A549 (cell line): ENCODE results near the gene NIN. TPM values are rescaled to one million over a fixed set of nuclear protein-coding genes. Genes with fewer than 3 reads are reported as not detected.

Experiments
- ATAC-seq, 2 experiments: fragments of 200-7000 bp in 1 of 2; fragments of >200 bp in 1 of 2; cut with Nextera tagmentation in 1 of 2; cut with Tn5 transposase in 1 of 2; 3 replicates each; pipeline versions ENCODE4 v1.8.0 to v1.9.1; 2018 to 2020; ENCODE audit warnings: mild to moderate bottlenecking in 1 of 2, moderate library complexity in 1 of 2
- CTCF ChIA-PET: fragments of 300-600 bp; sonication (Branson Sonifier 250); formaldehyde crosslinking; extraction: SDS; loops from one replicate; lab custom pipeline; 2021; ENCODE audit warnings: antibody characterized with exemption, inconsistent platforms; lab: Yijun Ruan, JAX
- POLR2A ChIA-PET: fragments of 350-600 bp; formaldehyde crosslinking; extraction: SDS; loops from one replicate; lab custom pipeline; 2021; ENCODE audit warnings: antibody characterized with exemption, inconsistent platforms; lab: Yijun Ruan, JAX
- DNase-seq, 2 experiments: peaks; one replicate each; pipeline versions ENCODE4 v3.0.0 to v3.0.0-alpha.2; 2011 to 2016; ENCODE audit warnings: low read depth in 1 of 2, low spot score in 1 of 2
- FAIRE-seq: peaks from 2 replicates; lab custom pipeline; 2011; peaks lifted over from hg19 to GRCh38; lab: Jason Lieb, UNC
- H3K27ac ChIP-seq, 2 experiments: fragments of >200 bp; sonication (Bioruptor Twin); formaldehyde crosslinking; 3 replicates each; pipeline ENCODE4 v1.5.1; 2016 to 2017
- H3K4me1 ChIP-seq: fragments of >200 bp; sonication (Bioruptor Twin); formaldehyde crosslinking; 3 replicates; pipeline ENCODE4 v1.6.1; 2016
- H3K4me2 ChIP-seq: fragments of >200 bp; sonication (Bioruptor Twin); formaldehyde crosslinking; 3 replicates; pipeline ENCODE4 v1.6.1; 2016
- H3K4me3 ChIP-seq: fragments of >200 bp; sonication (Bioruptor Twin); formaldehyde crosslinking; 3 replicates; pipeline ENCODE4 v1.5.1; 2016
- H3K9me3 ChIP-seq: fragments of >200 bp; sonication (Bioruptor Twin); formaldehyde crosslinking; 3 replicates; pipeline ENCODE4 v1.6.1; 2016
- ATOH8 ChIP-seq: fragments of 250-450 bp; sonication (Bioruptor Pico); IDR thresholded peaks from 2 replicates; pipeline ENCODE4 v1.5.0; 2020; ENCODE audit warnings: low read depth, mild to moderate bottlenecking, moderate library complexity
- BHLHE40 ChIP-seq: IDR thresholded peaks from 2 replicates; pipeline ENCODE4 v1.6.1; 2012; ENCODE audit warnings: low read depth, low read length, inconsistent platforms
- CEBPB ChIP-seq, 2 experiments: fragments of >200 bp in 1 of 2; sonication (Bioruptor Twin) in 1 of 2; formaldehyde crosslinking in 1 of 2; IDR thresholded peaks; 2 replicates each; pipeline ENCODE4 v1.6.1; 2012 to 2016
- CTCF ChIP-seq: fragments of >200 bp; sonication (Bioruptor Twin); formaldehyde crosslinking; IDR thresholded peaks from 3 replicates; pipeline ENCODE4 v1.5.1; 2016
- EHF ChIP-seq: fragments of 250-450 bp; sonication (Bioruptor Pico); IDR thresholded peaks from 2 replicates; pipeline ENCODE4 v1.5.0; 2020; ENCODE audit warnings: mild to moderate bottlenecking
- ELK1 ChIP-seq: fragments of 150-350 bp; IDR thresholded peaks from 2 replicates; pipeline ENCODE4 v1.6.1; 2014; ENCODE audit warnings: low read depth, mild to moderate bottlenecking, low read length
- EP300 ChIP-seq, 2 experiments: fragments of >200 bp; sonication (Bioruptor Twin); formaldehyde crosslinking; IDR thresholded peaks; 2 replicates in 1 of 2; 3 replicates in 1 of 2; pipeline ENCODE4 v1.6.1; 2016 to 2017
- ESRRA ChIP-seq: fragments of 150-350 bp; IDR thresholded peaks from 2 replicates; pipeline ENCODE4 v1.6.1; 2014; ENCODE audit warnings: mild to moderate bottlenecking, low read length, borderline replicate concordance
- FOSB ChIP-seq: fragments of 250-450 bp; sonication (Bioruptor Pico); IDR thresholded peaks from 2 replicates; pipeline ENCODE4 v1.5.0; 2020; ENCODE audit warnings: mild to moderate bottlenecking, moderate library complexity
- FOSL2 ChIP-seq, 2 experiments: fragments of 450-650 bp in 1 of 2; fragments of >200 bp in 1 of 2; sonication (Bioruptor Twin) in 1 of 2; formaldehyde crosslinking; IDR thresholded peaks; 2 replicates each; pipeline versions ENCODE4 v1.5.0 to v1.6.1; 2016 to 2020; ENCODE audit warnings: mild to moderate bottlenecking in 1 of 2, moderate library complexity in 1 of 2
- GATA3 ChIP-seq: IDR thresholded peaks from 2 replicates; pipeline ENCODE4 v1.6.1; 2012; ENCODE audit warnings: borderline replicate concordance
- HMGXB4 ChIP-seq: fragments of 250-450 bp; sonication (Bioruptor Pico); IDR thresholded peaks from 2 replicates; pipeline ENCODE4 v1.5.0; 2021; ENCODE audit warnings: mild to moderate bottlenecking, moderate library complexity, borderline replicate concordance
- HOXB13 ChIP-seq: fragments of 250-450 bp; sonication (Bioruptor Pico); IDR thresholded peaks from 2 replicates; pipeline ENCODE4 v1.5.0; 2020; ENCODE audit warnings: low read depth, mild to moderate bottlenecking, moderate library complexity
- HOXB5 ChIP-seq: fragments of 250-450 bp; sonication (Bioruptor Pico); IDR thresholded peaks from 2 replicates; pipeline ENCODE4 v1.5.0; 2020; ENCODE audit warnings: mild to moderate bottlenecking, moderate library complexity
- KDM5A ChIP-seq: fragments of 200-600 bp; sonication (generic); IDR thresholded peaks from 2 replicates; pipeline ENCODE4 v1.6.1; 2016; ENCODE audit warnings: antibody characterized with exemption, mild to moderate bottlenecking
- MYC ChIP-seq: IDR thresholded peaks from 2 replicates; pipeline ENCODE4 v1.6.1; 2012; ENCODE audit warnings: mild to moderate bottlenecking, inconsistent platforms, low read length, improper control_type of control experiment, borderline replicate concordance
- RAD21 ChIP-seq, 2 experiments: fragments of >200 bp in 1 of 2; sonication (Bioruptor Twin) in 1 of 2; formaldehyde crosslinking in 1 of 2; IDR thresholded peaks in 1 of 2; conservative IDR thresholded peaks in 1 of 2; 2 replicates in 1 of 2; 3 replicates in 1 of 2; pipeline ENCODE4 v1.6.1; 2012 to 2018; ENCODE audit warnings: inconsistent platforms in 1 of 2
- REST ChIP-seq: fragments of 200-600 bp; sonication (generic); IDR thresholded peaks from 2 replicates; pipeline ENCODE4 v1.6.1; 2016; ENCODE audit warnings: antibody characterized with exemption, mild to moderate bottlenecking, moderate library complexity
- RNF2 ChIP-seq: fragments of 200-600 bp; sonication (generic); IDR thresholded peaks from 2 replicates; pipeline ENCODE4 v1.6.1; 2016; ENCODE audit warnings: low read depth, mild to moderate bottlenecking, antibody characterized with exemption, moderate library complexity, borderline replicate concordance
- SREBF2 ChIP-seq: fragments of 450-650 bp; IDR thresholded peaks from 2 replicates; pipeline ENCODE4 v1.6.1; 2014; ENCODE audit warnings: mild to moderate bottlenecking, moderate library complexity
- TP53 ChIP-seq: fragments of 250-450 bp; sonication (Bioruptor Pico); IDR thresholded peaks from 2 replicates; pipeline ENCODE4 v1.5.0; 2021; ENCODE audit warnings: mild to moderate bottlenecking, moderate library complexity
- USF2 ChIP-seq: fragments of 450-650 bp; IDR thresholded peaks from 2 replicates; pipeline ENCODE4 v1.6.1; 2014; ENCODE audit warnings: antibody characterized with exemption
- ZNF302 ChIP-seq: fragments of 250-450 bp; sonication (Bioruptor Pico); IDR thresholded peaks from 2 replicates; pipeline ENCODE4 v1.9.0; 2021; ENCODE audit warnings: inconsistent platforms, mild to moderate bottlenecking, moderate library complexity
- WGBS: methylation state at CpG from one replicate; pipeline ENCODE4 v1.1.6; 2017; ENCODE audit errors: missing lambda C conversion rate; 5-methylcytosine and 5-hydroxymethylcytosine counted together
- polyA plus RNA-seq, 4 experiments: library from polyadenylated mRNA; depleted of rRNA in 3 of 4; stranded (reverse); fragments of >200 nt; fragmentation: RNase III in 1 of 4; extraction: RNeasy Plus Mini Kit Qiagen cat#74134 plus additional on column Dnase treatment in 1 of 4; gene quantifications; 2 replicates in 3 of 4; 3 replicates in 1 of 4; pipeline ENCODE4 v1.2.3, GENCODE V29; 2011 to 2017

Gene NIN
- polyA plus RNA-seq, 2 of the 4 experiments (the other 2 are of a cell fraction): 12.4 to 19.5 TPM

GRCh38 chr14:50853891-50854290, 22.9 kb upstream of the NIN start (continued):
- TF ChIP-seq REST (no peak), MYC (no peak), FOSB (CRISPR knock-in tag) (no peak), EHF (CRISPR knock-in tag) (no peak), TP53 (CRISPR knock-in tag) (no peak)

GRCh38 chr14:50846226-50846880, 15.4 kb upstream of the NIN start:
- 0 out of 3 replicates have a peak overlapping the region, but pooled peaks have one; percentile 1 for H3K4me2 ChIP-seq
- no peak for FAIRE-seq
- H3K4me3 ChIP-seq: no peak overlapping the region
- DNase-seq: peak in 1 of 2 experiments; percentile 15
- TF ChIP-seq ZNF302 (CRISPR knock-in tag) (no peak), RAD21 (conservative IDR thresholded peaks at IDR 0.05 in 1 of 2, IDR thresholded peaks at IDR 0.05 in 1 of 2) (no peak), TP53 (CRISPR knock-in tag) (no peak)
- WGBS: 67% methylated on average over 8 of the region's 8 CpGs
- peaks cover 11% of the 10 kb centered on the region; the same call in 2 of the 3 replicates for H3K4me1 ChIP-seq
- peak overlapping the region in 1 of 2 experiments; percentile 2; a peak in 1 of 6 replicates for H3K27ac ChIP-seq
- peak; percentile 70 to 89; a peak in 5 of 6 replicates for ATAC-seq
- H3K9me3 ChIP-seq: no peaks in the 10 kb centered on the region
- CTCF ChIA-PET: interaction anchor here (0.5 to 5.0 kb wide), 5 partner anchors 8 to 70 kb away, joined by 3 to 41 read pairs (median 4); no protein-coding TSS in a partner anchor
- POLR2A ChIA-PET: interaction anchor here (2.1 kb wide), 1 partner anchor 14 kb away, joined by 4 read pairs; no protein-coding TSS in a partner anchor

- ChIA-PET POLR2A (no interaction called here), CTCF (interaction anchor here (5.0 kb wide), 1 partner anchor 15 kb away, joined by 41 read pairs; no protein-coding TSS in a partner anchor)
These were observed 14.2 kb upstream of the NIN start for GRCh38 chr14:50845166-50845565.

More at GRCh38 chr14:50845166-50845565, 14.2 kb upstream of the NIN start:
- no peak for DNase-seq
- Histone ChIP-seq H3K4me1 (peaks cover 11% of the 10 kb centered on the region; the same call in 2 of the 3 replicates), H3K27ac (no peak overlapping the region), H3K4me3 (no peak overlapping the region), H3K9me3 (no peaks in the 10 kb centered on the region), H3K4me2 (no peak overlapping the region)
- WGBS: 85% methylated on average over 3 of the region's 3 CpGs
- no peak for TF ChIP-seq ELK1
- TF ChIP-seq ATOH8: no peak
- no peak for TF ChIP-seq SREBF2
- TF ChIP-seq HOXB13: no peak
- TF ChIP-seq GATA3: no peak
- TF ChIP-seq CTCF: no peak
- no peak for TF ChIP-seq EP300 (IDR thresholded peaks at IDR 0.05)
- no peak for TF ChIP-seq KDM5A
- TF ChIP-seq RNF2: no peak
- TF ChIP-seq HOXB5 (CRISPR knock-in tag): no peak
- TF ChIP-seq HMGXB4 (CRISPR knock-in tag): no peak
- TF ChIP-seq BHLHE40: no peak
- TF ChIP-seq ESRRA: no peak
- no peak for TF ChIP-seq FOSL2 (IDR thresholded peaks at IDR 0.05)
- no peak for TF ChIP-seq FOSL2 (CRISPR knock-in tag; IDR thresholded peaks at IDR 0.05)
- TF ChIP-seq CEBPB (IDR thresholded peaks at IDR 0.05): no peak
- no peak for TF ChIP-seq USF2
- no peak for FAIRE-seq
- no peak for ATAC-seq
